Hindlimb muscle (tissue), 1 donor: ENCODE measurements around the gene GRP. TPM values are rescaled to one million over a fixed set of nuclear protein-coding genes. Genes with fewer than 3 reads are reported as not detected.

Experiments used
- DNase-seq: peaks from one replicate; pipeline ENCODE4 v3.0.0-alpha.2; 2013
- polyA plus RNA-seq: library from polyadenylated mRNA; unstranded; fragments of 120-200 nt; gene quantifications from one replicate; pipeline ENCODE4 v1.2.1, GENCODE V29; 2013; ENCODE audit not compliant: insufficient read length

The GRP gene
- polyA plus RNA-seq, 1 donor: not detected

GRCh38 chr18:59268127-59268720, 48.3 kb downstream of the GRP start:
- no peak for DNase-seq

GRCh38 chr18:59268721-59269562, 49.0 kb downstream of the GRP start:
- no peak for DNase-seq

- no peak for DNase-seq
Observed at GRCh38 chr18:59269563-59270119, 49.7 kb downstream of the GRP start.

GRCh38 chr18:59270689-59271257, 50.8 kb downstream of the GRP start:
- no peak for DNase-seq

- DNase-seq: no peak
Observed at GRCh38 chr18:59271606-59272220, 51.8 kb downstream of the GRP start.

- DNase-seq: no peak
Observed at GRCh38 chr18:59272221-59272888, 52.4 kb downstream of the GRP start.

- no peak for DNase-seq
Observed at GRCh38 chr18:59272891-59273758, 53.2 kb downstream of the GRP start, which contains the start of gene RAX. Gene RAX (minus strand): TSS chr18:59273454. CDS start chr18:59273206, 248 bp downstream.

GRCh38 chr18:59273759-59274532, 54.0 kb downstream of the GRP start:
- no peak for DNase-seq

GRCh38 chr18:59274533-59274928, 54.6 kb downstream of the GRP start:
- DNase-seq: no peak

GRCh38 chr18:59275406-59275949, 55.5 kb downstream of the GRP start:
- DNase-seq: no peak

- DNase-seq: no peak
Observed at GRCh38 chr18:59276047-59276446, 56.1 kb downstream of the GRP start.

GRCh38 chr18:59278793-59279192, 58.8 kb downstream of the GRP start:
- DNase-seq: no peak

GRCh38 chr18:59279193-59279592, 59.2 kb downstream of the GRP start:
- DNase-seq: no peak

- DNase-seq: no peak
Observed at GRCh38 chr18:59279722-59280121, 59.8 kb downstream of the GRP start.

Other genes starting within 250 kb of the GRP start
- gene SEC11C, start 80.3 kb upstream of the GRP start, polyA plus RNA-seq: 8.0 TPM
- not detected for gene RAX, start 53.3 kb downstream of the GRP start, polyA plus RNA-seq
- gene CPLX4, start 98.5 kb downstream of the GRP start, polyA plus RNA-seq: not detected
- 55.0 TPM for gene LMAN1, start 139.1 kb downstream of the GRP start, polyA plus RNA-seq